Measurements from ENCODE around the gene PLEKHN1.

The PLEKHN1 gene, protein sequence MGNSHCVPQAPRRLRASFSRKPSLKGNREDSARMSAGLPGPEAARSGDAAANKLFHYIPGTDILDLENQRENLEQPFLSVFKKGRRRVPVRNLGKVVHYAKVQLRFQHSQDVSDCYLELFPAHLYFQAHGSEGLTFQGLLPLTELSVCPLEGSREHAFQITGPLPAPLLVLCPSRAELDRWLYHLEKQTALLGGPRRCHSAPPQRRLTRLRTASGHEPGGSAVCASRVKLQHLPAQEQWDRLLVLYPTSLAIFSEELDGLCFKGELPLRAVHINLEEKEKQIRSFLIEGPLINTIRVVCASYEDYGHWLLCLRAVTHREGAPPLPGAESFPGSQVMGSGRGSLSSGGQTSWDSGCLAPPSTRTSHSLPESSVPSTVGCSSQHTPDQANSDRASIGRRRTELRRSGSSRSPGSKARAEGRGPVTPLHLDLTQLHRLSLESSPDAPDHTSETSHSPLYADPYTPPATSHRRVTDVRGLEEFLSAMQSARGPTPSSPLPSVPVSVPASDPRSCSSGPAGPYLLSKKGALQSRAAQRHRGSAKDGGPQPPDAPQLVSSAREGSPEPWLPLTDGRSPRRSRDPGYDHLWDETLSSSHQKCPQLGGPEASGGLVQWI

DNA sequence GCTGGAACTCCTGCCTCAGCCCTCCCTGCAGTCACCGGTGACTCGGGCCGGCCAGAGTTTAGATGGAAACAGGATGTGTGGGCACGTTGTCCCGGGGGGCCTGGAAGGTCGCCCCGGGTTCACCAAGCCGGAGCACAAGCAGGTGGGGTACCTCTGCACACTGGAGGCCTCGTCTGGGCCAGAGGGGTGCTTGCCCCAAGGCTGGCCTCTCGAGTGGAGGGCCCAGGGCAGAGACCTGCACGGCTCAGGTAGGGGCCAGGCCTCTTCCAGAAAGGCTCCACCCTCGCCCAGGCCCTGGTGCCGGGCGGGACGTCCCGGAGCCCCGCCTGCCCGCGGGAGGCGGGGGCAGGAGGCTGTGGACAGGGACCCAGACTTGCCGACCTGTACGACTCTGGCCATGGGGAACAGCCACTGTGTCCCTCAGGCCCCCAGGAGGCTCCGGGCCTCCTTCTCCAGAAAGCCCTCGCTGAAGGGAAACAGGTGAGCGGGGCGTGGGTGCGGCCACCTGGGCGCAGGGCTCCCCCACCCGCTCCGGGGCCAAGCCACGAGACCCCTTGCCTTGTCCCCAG lies at the start of gene PLEKHN1:
TSS of gene PLEKHN1 (plus strand) at position 348 of the 569 bp plus-strand sequence. CDS start at position 398, 50 bp downstream.
- DNase-seq, result peak in 1 of 2 donors; percentile 28

DNA sequence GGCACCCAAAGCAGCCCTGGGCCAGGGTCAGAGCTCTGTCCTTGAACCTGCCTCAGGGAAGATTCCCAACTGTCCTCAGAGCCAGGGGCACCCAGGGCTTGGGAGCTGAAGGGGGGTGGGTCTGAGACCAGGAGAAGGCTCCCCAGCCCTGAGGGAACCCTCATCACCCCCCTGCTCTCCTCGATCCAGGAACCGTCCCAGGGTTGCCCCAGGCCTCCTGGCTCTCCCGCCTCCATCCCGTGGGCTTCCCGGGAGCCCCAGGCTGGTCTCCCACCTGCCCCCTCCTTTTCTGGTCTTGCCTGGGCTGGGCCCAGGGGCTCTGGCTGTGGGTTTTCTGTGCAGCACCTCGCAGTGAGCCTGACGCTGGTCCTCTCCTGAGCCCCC lies 49.2 kb upstream of the PLEKHN1 start:
- DNase-seq, result no peak

DNA sequence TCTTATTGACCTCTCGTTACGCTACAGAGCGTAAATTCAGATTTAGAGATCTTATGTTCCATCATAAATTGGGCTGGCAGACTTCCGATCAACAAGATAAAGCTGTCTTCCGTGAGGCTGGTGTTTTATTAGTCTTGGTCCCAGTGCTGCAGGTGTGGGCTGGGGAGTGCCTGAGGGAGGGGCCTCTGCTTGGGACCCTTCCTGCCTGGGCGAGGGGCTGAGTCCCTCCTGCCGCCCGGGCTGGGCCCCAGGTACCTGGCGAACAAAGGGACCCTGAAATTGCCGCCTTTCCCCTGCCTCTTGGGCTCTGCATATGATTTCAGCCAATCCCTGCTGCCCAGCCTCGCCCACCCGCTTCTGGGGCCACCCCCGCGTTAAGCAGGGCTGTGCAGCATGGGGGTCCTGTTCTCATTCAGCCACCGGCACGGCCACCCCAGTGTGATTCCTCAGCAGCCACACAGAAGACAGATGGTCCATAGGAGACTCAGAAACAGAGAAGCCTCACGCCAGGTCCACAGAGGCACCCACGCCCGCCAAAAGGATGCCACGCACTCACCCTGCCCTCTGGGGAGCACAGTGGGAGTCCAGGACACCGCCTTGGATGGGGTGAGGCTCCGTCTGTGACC lies 48.7 kb upstream of the PLEKHN1 start:
- no peak for DNase-seq

DNA sequence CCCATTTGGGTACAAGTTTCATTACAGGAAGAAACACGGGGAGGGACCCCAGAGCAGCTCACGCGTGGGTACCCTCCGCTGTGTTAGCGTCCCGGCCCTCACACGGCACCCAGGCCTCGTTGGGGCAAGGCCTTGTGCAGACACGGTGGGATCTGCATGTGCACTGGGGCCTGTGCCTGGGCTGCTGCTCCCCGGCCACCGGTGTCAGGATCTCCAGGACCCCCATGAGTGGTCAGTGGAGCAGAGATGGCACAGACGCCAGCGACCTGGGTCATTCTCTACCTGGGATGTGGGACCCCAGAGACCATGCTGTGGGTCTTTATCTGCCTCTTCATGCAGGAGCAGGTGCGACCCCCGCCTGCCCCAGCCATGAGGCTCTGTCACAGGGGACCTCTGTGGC lies 47.9 kb upstream of the PLEKHN1 start:
- DNase-seq, result no peak

DNA sequence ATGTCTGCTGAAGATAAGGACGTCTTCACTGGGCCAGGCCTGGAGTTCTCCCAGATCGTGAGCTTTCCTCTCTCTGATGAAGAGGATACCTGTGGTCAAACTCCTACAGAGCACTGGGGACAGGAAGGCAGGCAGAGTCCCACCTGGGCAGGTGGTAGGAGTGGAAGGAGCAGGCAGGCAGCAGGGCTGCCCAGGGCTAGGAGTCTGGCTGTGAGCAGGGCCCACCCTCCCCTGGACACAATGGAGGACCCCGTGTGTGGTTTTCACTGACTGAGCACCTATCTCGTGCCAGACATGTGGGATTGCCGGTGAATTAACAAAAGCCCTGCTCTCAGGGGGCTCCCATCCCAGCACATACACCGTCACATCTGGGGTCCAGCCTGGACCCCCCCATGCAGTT lies 47.4 kb upstream of the PLEKHN1 start:
- DNase-seq, result no peak

DNA sequence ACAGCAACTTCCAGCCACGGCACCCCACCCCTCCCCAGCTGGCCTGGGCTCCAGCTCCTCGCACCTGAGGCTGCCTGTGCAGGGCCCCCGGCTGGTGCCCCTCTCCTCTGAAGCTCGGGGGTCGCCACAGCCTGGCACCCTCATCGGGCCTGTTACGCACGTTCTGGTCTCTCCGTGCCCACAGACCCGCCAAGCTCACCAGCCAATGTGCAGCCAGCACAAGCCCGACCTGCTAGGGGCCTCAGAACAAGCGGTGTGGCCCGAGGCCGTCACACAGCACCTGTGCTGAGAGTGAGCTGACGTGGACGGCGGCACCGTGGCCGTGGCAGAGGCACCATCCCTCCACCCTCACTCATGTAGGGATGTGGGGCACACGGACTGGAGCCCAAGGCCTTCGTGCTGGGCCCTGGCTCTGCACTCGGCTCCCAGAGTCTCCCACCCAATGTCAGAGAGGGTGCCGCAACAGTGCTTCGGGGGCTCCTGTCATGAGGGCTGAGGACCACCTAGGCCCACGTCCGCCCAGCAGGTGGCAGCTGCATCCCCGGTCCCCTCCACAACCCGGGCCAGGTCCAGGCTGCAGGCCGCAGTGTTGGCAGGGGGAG lies 46.9 kb upstream of the PLEKHN1 start:
- DNase-seq, result no peak

DNA sequence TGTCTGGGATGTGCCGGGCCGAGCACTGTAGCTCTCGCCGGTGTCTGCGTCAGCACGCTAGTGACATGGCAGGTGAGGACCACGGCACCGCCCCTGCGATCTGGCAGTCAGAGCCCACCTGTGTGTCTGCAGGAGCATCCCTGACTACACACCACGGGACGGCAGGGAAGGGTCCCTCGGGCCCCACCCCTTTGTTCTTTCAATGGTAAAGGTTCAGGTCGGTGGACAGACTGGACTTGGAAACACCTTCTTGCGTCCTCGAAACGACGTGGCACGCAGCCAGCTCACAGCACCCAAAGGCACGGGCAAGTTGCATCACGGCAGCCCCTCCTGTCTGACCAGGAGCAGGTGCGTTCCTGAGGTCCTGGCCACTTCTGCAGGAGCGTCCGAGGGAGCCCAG lies 46.3 kb upstream of the PLEKHN1 start:
- no peak for DNase-seq

DNA sequence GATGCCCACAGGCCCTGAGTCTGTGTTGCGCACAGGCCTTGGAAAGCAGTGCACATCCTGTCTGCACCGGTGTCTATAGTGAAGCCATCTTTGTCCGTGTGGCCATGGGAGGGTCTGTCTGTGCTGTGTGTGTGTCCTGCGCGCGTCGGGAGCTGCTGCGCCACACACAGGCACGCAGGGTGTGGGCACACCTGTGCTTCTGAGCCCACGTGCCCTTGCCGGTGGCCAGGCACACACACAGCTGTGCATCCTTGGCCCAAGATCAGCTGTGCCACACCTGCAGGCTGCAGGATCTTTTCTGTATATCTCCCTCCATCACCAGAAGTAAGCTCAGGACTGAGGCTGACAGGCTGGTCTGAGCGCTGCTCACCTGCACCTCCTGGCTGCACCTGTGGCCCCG lies 45.8 kb upstream of the PLEKHN1 start:
- no peak for DNase-seq

DNA sequence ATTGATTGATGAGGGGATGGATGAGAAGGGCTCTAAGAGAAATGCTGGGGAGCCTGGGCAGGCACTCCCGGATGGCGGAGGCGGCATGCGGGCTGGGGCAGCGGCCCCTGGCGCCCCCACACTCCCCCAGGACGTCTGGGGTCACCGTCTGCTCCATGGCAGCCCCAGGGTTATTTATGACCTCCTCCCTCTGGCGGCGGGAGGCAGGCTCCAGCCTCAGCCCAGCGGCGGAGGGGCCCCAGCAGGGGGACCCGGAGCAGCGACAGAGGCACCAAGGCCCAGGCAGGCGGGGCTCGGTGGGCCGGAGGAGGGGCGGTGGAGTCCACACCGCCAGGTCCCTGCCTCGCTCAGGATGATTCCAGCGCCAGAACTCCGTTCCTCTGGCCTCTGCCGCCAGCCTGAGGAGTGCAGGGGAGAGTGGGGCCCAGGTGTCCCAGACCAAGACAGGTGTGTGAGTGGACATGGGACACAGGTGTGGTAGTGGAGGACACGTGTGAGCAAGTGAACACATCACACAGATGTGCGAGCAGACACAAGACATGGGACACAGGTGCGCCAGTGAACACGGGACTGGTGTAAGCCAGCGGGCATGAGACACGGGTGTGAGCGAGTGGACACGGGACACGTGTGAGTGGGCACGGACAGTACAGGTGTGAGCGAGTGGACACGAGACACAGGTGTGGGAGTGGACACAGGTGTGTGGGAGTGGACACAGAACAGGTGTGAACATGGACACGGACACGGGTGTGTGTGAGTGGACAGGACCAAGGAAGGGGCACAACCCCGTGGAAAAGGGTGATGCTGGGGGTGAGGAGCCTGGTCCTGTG lies 45.1 kb upstream of the PLEKHN1 start:
- peak; percentile 16 to 47 for DNase-seq

DNA sequence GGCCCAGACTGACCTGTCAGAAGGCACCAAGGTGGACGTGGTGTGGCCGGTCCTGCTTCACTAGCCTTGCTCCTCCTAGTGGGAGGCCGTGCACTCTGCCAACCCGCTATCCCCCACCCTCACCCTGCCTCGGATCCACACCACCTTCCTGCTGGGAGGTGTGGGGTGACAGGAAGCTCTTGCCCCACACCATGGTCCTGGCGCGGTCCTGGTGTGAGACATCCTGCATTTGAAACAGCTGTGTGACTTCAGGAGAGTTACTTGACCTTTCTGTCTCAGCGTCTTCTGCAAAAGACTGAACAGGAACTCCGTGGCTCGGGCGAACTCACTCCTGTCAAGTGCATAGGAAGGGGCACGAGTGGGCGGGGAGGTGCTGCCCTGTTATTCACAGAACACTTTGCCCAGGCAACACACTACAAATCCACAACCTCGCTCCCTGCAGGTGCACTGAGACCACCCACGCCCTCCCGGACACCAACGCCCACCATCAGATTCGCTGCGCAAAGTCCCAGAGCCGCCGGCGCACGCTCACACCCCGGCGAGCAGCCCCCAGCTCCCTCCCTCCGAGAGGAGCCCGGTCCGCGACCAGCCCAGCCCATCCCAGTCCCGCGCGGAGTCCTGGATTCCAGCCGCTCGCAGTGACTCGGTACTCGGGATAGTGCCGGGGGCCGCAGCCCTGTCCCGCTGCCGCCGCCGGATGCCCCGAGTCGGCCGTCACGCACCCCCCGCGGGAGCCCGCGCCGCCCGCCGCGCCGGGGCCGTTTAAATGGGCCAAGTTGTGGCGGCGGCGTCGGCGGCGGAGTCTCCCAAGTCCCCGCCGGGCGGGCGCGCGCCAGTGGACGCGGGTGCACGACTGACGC lies 42.9 kb upstream of the PLEKHN1 start, which contains the start of gene SAMD11:
TSS of gene SAMD11 (plus strand) at position 793 of the 860 bp plus-strand sequence. CDS start 509 bp downstream, outside the sequence.
- peak; percentile 36 to 77 for DNase-seq

DNA sequence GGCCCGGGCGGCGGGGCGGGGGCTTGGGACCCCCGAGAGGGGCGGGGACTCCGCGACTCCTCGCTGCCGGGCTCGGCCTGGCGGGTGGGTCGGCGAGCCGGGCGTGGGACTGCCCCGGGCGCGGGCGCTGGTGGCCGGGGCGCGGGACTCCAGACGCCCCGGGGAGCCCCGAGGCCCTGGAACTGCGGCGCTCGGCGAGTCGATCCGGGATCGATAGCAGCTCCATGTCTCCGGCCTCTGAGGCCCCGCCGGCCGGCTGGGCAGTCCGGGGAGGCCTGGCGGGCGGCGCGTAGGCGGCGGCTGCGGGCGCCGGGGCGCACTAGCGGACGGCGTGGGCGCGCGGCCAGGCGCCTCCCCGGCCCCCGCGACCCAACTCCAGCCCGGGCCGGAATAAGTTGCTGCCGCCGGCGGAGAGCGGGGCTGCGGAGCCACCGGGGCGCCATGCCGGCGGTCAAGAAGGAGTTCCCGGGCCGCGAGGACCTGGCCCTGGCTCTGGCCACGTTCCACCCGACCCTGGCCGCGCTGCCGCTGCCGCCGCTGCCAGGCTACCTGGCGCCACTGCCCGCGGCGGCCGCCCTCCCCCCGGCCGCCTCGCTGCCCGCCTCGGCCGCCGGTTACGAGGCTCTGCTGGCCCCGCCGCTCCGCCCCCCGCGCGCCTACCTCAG lies 42.2 kb upstream of the PLEKHN1 start:
- no peak for DNase-seq

DNA sequence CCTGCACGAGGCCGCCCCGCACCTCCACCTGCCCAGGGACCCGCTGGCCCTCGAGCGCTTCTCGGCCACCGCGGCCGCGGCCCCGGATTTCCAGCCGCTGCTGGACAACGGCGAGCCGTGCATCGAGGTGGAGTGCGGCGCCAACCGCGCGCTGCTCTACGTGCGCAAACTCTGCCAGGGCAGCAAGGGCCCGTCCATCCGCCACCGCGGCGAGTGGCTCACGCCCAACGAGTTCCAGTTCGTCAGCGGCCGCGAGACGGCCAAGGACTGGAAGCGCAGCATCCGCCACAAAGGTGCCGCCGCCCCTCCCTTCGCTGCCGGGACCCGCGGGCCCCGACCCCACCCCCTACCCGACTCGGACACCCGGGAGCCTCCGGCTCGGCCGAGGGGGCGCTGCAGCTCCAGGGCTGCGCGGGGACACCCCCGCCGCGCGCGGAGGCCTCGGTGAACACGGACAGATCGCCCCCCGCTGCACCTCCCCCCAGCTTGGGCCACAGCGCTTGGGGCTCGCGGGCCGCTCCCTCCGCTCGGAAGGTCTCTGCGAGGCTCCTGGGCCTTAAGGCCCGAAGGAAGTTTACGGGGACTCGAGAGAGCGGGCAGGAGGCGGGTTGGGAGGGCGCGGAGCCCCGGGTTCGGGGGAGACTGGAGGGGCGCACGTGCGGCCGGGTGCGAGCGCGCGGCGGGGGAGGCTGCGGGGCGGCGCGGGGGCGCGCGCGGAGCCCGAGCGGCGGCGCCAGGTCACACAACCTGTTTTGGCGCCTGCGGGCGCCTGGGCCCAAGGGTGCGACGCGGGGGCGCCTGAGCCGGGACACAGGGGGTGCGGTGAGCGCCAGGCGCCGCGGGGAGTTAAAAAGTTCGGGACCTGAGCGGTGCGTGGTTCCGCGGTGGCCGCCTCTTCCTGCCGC lies 41.4 kb upstream of the PLEKHN1 start:
- DNase-seq, result no peak

DNA sequence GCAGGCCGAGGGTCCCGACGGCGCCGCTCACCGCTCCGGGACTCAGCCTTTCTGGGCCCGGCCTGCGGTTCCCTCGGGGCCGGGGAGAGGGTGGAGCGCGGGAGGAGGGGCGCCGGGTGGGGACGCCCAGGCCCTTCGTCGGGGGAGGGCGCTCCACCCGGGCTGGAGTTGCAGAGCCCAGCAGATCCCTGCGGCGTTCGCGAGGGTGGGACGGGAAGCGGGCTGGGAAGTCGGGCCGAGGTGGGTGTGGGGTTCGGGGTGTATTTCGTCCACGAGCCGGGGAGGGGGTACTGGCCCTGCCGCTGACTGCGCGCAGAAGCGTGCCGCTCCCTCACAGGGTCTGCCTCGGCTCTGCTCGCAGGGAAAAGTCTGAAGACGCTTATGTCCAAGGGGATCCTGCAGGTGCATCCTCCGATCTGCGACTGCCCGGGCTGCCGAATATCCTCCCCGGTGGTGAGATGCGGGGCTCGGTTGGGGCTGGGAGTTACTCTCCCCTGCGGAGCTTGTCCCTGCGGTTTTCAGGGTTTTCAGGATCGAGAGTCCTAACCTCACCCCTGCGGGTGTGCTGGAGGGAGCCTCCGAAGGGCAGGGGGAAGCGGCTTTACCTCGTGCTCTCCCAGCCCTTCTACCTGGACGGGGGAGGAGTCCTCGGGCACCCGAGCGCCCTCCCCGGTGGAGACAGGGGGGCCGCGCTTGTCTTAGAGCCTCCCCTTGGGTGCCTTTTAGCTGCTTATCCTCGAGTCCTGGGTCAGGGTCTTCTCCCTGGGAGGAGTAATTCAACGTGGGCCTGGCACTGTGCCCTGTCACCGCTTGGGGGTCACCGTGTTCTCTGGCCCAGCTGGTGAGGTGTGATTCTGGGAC lies 40.5 kb upstream of the PLEKHN1 start:
- no peak for DNase-seq

DNA sequence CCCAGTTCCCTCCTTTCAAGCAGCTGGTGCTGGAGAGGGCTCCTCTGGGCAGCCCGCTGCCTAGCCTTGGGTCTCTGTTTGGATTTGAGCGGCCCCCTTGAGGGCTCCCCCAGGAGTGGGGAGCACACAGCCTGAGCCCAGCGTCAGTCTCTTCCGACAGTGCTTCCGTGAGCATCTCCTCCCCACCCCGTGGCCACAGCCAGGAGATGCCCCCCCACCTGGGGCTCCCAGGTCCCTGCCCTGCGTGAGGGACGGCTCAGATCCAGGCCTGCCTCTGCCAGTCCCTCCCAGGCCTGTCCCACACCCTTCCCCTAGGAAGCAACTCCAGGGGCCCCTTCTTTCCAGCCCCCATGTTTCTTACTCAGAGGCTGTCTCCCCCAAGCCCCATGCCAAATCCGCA lies 39.0 kb upstream of the PLEKHN1 start:
- no peak for DNase-seq

DNA sequence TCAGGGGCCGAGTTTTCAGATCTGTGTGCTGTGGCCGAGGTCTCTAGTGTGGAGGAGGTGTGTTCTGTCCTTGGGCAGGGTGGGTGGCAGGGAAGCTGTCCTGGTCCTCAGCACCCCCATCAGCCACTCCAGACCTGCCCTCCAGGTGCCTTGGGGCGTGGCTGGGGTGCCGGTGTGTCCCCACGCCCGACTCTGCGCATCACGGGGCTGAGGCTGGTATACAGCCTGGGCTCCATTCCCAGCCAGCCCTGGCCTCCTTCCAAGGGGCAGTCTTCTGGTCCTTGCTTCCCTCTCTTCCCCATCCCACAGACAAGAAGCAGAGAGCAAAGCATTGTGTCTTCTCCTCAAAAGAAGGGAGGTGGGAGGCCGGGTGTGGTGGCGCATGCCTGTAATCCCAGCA lies 38.5 kb upstream of the PLEKHN1 start:
- no peak for DNase-seq

DNA sequence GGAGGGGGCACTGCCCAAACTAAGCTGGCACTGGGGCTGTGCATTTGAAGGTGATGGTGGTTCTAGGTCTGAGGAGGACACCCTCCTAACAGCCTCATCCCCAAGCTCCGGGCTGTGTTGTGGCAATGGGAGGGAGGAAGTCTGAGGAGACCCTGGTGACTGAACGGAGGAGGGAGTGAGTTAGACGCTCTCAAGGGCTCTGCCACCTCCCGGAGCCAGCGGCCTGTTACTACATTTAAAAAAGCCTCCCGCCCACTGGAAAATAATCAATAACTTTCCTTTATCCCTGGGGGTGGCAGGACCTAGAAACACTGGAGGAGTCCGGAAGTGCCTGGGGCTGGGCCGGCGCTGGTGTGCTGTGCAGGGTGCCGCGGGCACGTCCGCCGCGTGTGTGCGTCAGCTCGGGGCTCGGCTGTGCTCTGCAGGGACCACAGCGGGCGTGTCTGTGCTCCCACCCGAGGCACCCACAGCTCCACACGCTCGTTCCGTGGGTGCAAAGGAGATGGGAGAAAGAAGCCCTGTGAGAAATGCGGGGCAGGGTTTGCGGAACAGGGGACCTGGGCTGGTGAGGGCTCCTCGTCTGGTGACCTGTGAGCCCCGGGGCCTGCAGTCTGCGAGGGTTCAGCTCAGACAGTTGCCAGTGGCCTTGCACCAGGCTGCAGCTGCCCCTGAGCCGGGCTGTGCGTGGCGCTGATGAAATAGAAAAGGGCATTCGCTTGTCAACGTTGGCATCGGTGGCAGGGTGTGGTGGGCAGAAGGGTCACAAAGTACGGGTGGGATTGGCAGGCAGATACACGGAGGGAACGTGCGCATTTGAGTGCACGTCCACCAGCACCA lies 37.2 kb upstream of the PLEKHN1 start:
- DNase-seq, result no peak

Measured in CD4-positive, alpha-beta T cell treated with Interferon alpha-2 for 1 hour (primary cell).